Measurements from ENCODE around the gene FCHSD2. TPM values are rescaled to one million over a fixed set of nuclear protein-coding genes. Genes with fewer than 3 reads are reported as not detected.

Gene FCHSD2
- polyA plus RNA-seq, 3 donors = 14.5 to 43.5 (median 16.6) TPM

GRCh38 chr11:72808331-72808798, 333.8 kb downstream of the FCHSD2 start:
- peaks cover 83 to 98% of the 10 kb centered on the region in 2 donors for H3K4me1 ChIP-seq (ENCODE audit: control insufficient read depth in 1 of 2, insufficient read depth in 2 of 2, low read length in 2 of 2)
- Mint-ChIP-seq H3K36me3 (peaks cover 30 to 55% of the 10 kb centered on the region in 2 donors), H3K27ac (peak overlapping the region; percentile 94 to 99 (median 98)), H3K9me3 (peaks cover 0 to 8% (median 2%) of the 10 kb centered on the region in 7 donors), H3K4me1 (peaks cover 76% of the 10 kb centered on the region), H3K27me3 (ENCODE audit: low read depth in 3 of 3) (no peaks in the 10 kb centered on the region), H3K4me3 (peak overlapping the region; percentile 45 to 70)
- peak overlapping the region; percentile 96 to 98 for H3K27ac ChIP-seq (ENCODE audit: low read depth in 1 of 2, low read length in 2 of 2)
- intact Hi-C loops (cut with micrococcal nuclease) = no loop called here
- no peaks in the 10 kb centered on the region for H3K9me3 ChIP-seq (replicated peaks in 1 of 2; ENCODE audit: control insufficient read depth in 1 of 2, insufficient read depth in 1 of 2, low read length in 2 of 2)
- peaks cover 64% of the 10 kb centered on the region for H3K79me2 ChIP-seq (ENCODE audit: insufficient read depth, low read length)
- H3K4me3 ChIP-seq (replicated peaks in 1 of 3; ENCODE audit: low read depth in 2 of 3, low read length in 3 of 3) = peak overlapping the region; percentile 5 to 100 (median 6)
- no peaks in the 10 kb centered on the region for H3K27me3 ChIP-seq (ENCODE audit: control insufficient read depth in 2 of 2, insufficient read depth in 2 of 2, low read length in 2 of 2)
- peaks cover 12 to 20% of the 10 kb centered on the region in 2 donors for H3K36me3 ChIP-seq (replicated peaks in 1 of 2; ENCODE audit: control insufficient read depth in 1 of 2, insufficient read depth in 2 of 2, low read length in 2 of 2)
- H3K4me2 ChIP-seq (replicated peaks; ENCODE audit: extremely low read depth, low read length, poor library complexity, severe bottlenecking) = peak overlapping the region; percentile 100
- no peak for TF ChIP-seq CTCF (IDR thresholded peaks at IDR 0.05)
- peak; percentile 47 to 71 (median 64) for DNase-seq
- peak overlapping the region; percentile 49 for H3K9ac ChIP-seq (ENCODE audit: insufficient read depth, low read length, poor library complexity, severe bottlenecking)
- WGBS (ENCODE audit: insufficient coverage) = 42% methylated on average over 2 of the region's 4 CpGs
- H4K20me1 ChIP-seq (ENCODE audit: insufficient read depth, low read length) = peaks cover 13% of the 10 kb centered on the region
- no peak overlapping the region for H2AFZ ChIP-seq (ENCODE audit: insufficient read depth, low read depth, low read length, poor library complexity, severe bottlenecking)

- Histone ChIP-seq H3K4me3 (replicated peaks in 1 of 3; ENCODE audit: low read depth in 2 of 3, low read length in 3 of 3) (peak overlapping the region; percentile 16 to 100 (median 19)), H3K79me2 (ENCODE audit: insufficient read depth, low read length) (peaks cover 59% of the 10 kb centered on the region), H3K9ac (ENCODE audit: insufficient read depth, low read length, poor library complexity, severe bottlenecking) (peak overlapping the region; percentile 67), H3K27me3 (ENCODE audit: control insufficient read depth in 2 of 2, insufficient read depth in 2 of 2, low read length in 2 of 2) (no peaks in the 10 kb centered on the region), H3K4me1 (ENCODE audit: control insufficient read depth in 1 of 2, insufficient read depth in 2 of 2, low read length in 2 of 2) (peaks cover 83 to 92% of the 10 kb centered on the region in 2 donors), H4K20me1 (ENCODE audit: insufficient read depth, low read length) (peaks cover 8% of the 10 kb centered on the region), H3K27ac (ENCODE audit: low read depth in 1 of 2, low read length in 2 of 2) (peak overlapping the region; percentile 96 to 98), H3K4me2 (replicated peaks; ENCODE audit: extremely low read depth, low read length, poor library complexity, severe bottlenecking) (peak overlapping the region; percentile 100), H2AFZ (ENCODE audit: insufficient read depth, low read depth, low read length, poor library complexity, severe bottlenecking) (no peak overlapping the region), H3K36me3 (replicated peaks in 1 of 2; ENCODE audit: control insufficient read depth in 1 of 2, insufficient read depth in 2 of 2, low read length in 2 of 2) (peaks cover 12 to 20% of the 10 kb centered on the region in 2 donors), H3K9me3 (replicated peaks in 1 of 2; ENCODE audit: control insufficient read depth in 1 of 2, insufficient read depth in 1 of 2, low read length in 2 of 2) (no peaks in the 10 kb centered on the region)
- Mint-ChIP-seq H3K4me3 (peak overlapping the region; percentile 43 to 70), H3K4me1 (peaks cover 70% of the 10 kb centered on the region), H3K36me3 (peaks cover 30 to 58% of the 10 kb centered on the region in 2 donors), H3K27ac (peak overlapping the region; percentile 94 to 99 (median 98)), H3K27me3 (ENCODE audit: low read depth in 3 of 3) (no peaks in the 10 kb centered on the region), H3K9me3 (peaks cover 0 to 8% (median 2%) of the 10 kb centered on the region in 7 donors)
- DNase-seq = peak; percentile 72 to 86 (median 82)
- 0% methylated on average over 2 of the region's 2 CpGs for WGBS (ENCODE audit: insufficient coverage)
- intact Hi-C loops (cut with micrococcal nuclease) = no loop called here
- no peak for TF ChIP-seq CTCF (IDR thresholded peaks at IDR 0.05)
Measured at GRCh38 chr11:72807792-72808191, 334.3 kb downstream of the FCHSD2 start.

Measured in CD14-positive monocyte (primary cell).